Astrocyte of the spinal cord (primary cell): ENCODE results near the gene CA5A.

Source experiments
- DNase-seq: peaks from one replicate; pipeline ENCODE4 v3.0.0; 2011; ENCODE audit warnings: low read depth, low spot score
- H3K4me3 ChIP-seq: 2 replicates; pipeline ENCODE4 v1.5.1; 2011; ENCODE audit warnings: low read depth, mild to moderate bottlenecking, low read length, moderate library complexity
- CTCF ChIP-seq: IDR thresholded peaks from 2 replicates; pipeline ENCODE4 v1.5.1; 2012; ENCODE audit warnings: low read depth, mild to moderate bottlenecking, low read length, inconsistent platforms
- in situ Hi-C: cut with HindIII; loops from 2 replicates; pipeline ENCODE4 v1.10.0; 2017; ENCODE audit warnings: low sequenced_read_pairs

CA5A gene

GRCh38 chr16:87924811-87925670, 11.3 kb downstream of the CA5A start:
- H3K4me3 ChIP-seq, result no peak overlapping the region
- DNase-seq, result no peak
- in situ Hi-C loops, result no loop called here
- TF ChIP-seq CTCF, result no peak

DNA sequence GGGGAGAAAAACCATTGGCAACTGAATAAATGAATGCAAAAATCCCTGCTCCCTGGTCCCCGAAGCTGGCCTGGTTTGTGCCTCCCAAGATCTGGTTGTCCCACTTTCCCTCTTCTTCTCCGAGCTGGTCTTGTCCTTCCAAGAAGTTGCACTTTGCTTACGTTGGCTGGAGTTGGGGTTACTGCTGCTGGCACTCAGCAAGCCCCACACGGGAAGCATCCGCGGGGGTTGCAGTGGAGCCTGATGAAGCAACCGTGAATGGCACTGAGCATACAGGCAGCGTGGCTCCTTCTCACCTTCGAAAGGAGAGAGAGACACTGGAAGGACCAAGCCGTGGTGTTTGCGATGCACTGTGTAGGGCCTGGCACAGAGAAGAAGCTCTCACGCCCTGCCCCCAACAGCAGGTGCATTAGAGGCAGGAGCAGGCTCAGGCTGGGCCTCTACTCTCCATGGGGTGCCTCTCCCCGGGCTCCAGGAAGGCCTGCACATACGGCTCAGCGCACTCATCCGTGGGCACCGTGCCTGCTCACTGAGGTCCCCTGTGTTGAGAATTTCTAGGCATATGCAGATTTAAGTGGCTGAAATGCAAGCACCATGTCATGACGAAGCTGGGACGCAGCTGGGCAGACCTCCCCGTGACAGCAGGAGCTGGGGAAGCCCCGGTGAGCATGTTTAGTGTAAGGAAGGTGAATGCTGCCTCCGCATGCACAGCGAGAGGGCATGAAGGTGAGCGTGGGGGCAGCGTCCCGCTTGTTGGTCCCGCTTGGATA, 12.1 kb downstream of the CA5A start:
- H3K4me3 ChIP-seq, result no peak overlapping the region
- in situ Hi-C loops, result no loop called here
- no peak for DNase-seq
- TF ChIP-seq CTCF, result no peak

- in situ Hi-C loops, result no loop called here
- H3K4me3 ChIP-seq, result no peak overlapping the region
- no peak for TF ChIP-seq CTCF
- no peak for DNase-seq
These were observed 14.0 kb downstream of the CA5A start for GRCh38 chr16:87922250-87922871.

DNA sequence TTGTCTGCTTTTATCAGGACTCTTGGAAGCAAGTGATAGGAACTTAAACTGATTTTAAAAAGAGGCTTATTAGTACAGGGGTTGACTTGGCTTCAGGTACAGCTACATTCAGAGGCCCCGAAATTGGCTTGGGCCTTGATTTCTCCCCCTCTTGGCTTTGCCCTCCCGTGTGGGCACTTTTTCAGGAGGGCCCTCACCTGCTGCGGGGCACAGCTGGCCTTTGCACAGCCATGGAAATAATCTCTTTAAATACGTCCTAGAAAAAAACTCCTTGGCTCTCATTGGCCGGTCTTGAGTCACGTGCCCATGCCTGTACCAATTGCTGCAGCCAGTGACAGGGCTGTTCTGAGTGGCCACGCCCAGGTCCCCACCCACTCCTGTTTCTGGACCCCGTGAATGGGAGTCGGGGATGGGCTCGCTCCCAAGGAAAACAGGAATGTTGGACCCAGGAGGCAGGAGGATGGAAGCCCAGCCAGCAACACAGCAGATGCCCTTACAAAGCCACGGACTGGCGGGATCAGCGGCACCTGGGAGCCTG, 15.0 kb downstream of the CA5A start:
- in situ Hi-C loops, result no loop called here
- no peak overlapping the region for H3K4me3 ChIP-seq
- no peak for TF ChIP-seq CTCF
- DNase-seq, result no peak

GRCh38 chr16:87919681-87919994, 16.7 kb downstream of the CA5A start:
- DNase-seq, result no peak
- in situ Hi-C loops, result no loop called here
- no peak overlapping the region for H3K4me3 ChIP-seq
- no peak for TF ChIP-seq CTCF

DNA sequence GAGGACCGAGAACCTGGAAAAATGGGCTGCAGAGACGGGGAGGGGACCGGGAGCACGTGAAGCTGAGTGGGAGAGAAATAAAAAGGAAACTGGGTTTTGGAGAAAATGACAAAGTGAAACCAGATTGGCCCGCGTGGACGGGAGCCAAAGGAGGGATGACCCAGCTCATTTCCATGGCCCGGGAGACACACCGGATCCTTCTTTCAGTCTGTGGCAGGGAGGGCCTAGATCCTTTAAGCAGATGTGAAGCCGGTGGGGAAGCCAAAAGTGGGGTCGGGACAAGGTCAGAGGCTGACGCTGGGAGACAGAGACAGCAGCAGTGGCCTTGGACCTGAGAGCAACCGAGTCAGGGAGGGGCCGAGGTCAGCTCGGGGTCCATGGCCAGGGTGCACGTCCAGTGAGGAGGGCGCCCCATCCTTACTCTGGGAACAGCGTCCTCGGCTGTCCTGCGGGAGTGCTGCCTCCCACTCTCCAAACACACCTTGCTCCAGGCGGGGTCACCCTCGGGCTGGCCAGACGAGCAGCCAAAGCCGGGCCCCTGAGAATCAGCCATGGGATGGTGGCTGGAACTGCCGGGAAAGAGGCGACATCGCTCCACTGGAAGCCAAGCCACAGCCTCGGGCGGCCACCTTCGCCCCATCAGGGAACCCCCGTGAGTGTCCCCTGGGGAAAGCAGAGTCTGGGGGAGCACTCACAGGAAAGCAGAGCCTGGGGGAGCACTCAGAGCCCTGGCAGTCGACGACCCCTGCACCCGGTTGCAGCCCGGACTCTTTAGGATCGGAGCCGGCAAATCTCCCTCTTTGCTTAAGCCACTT, 17.3 kb downstream of the CA5A start:
- no peak overlapping the region for H3K4me3 ChIP-seq
- TF ChIP-seq CTCF, result no peak
- in situ Hi-C loops, result no loop called here
- no peak for DNase-seq
